ENCODE measurements around the gene WTIP.
"Not testable (repeated sequence)": the region's sequence is repeated elsewhere in the genome, so short reads cannot be mapped to it uniquely, and the experiment has no call there.

GRCh38 chr19:34469026-34469425 lies 12.5 kb upstream of the WTIP start:
- TF ChIP-seq GLIS3, RARB, ZFP30 (CRISPR knock-in tag; IDR thresholded peaks at IDR 0.05): not testable (repeated sequence)

All from SK-N-SH treated with all-trans-retinoic acid at 6 μM for 48 hours (cell line).